Osteocyte (in vitro differentiated cells): Measurements from ENCODE around the gene NTNG1. TPM values are rescaled to one million over a fixed set of nuclear protein-coding genes. Genes with fewer than 3 reads are reported as not detected.

ENCODE experiments used
- DNase-seq: peaks from one replicate; pipeline ENCODE4 v3.0.0; 2021; ENCODE audit warnings: mixed read lengths; ENCODE audit not compliant: unreplicated experiment; ENCODE audit errors: extremely low spot score
- H3K27ac Mint-ChIP-seq: one replicate; pipeline ENCODE4 v1.8.0; 2021; ENCODE audit warnings: mild to moderate bottlenecking, mixed read lengths; ENCODE audit not compliant: unreplicated experiment
- H3K27me3 Mint-ChIP-seq: one replicate; pipeline ENCODE4 v1.8.0; 2021; ENCODE audit warnings: mixed read lengths; ENCODE audit not compliant: unreplicated experiment
- H3K36me3 Mint-ChIP-seq: one replicate; pipeline ENCODE4 v1.8.0; 2021; ENCODE audit warnings: mixed read lengths; ENCODE audit not compliant: unreplicated experiment
- H3K4me1 Mint-ChIP-seq: one replicate; pipeline ENCODE4 v1.8.0; 2021; ENCODE audit warnings: mixed read lengths; ENCODE audit not compliant: unreplicated experiment
- H3K4me3 Mint-ChIP-seq: one replicate; pipeline ENCODE4 v1.8.0; 2021; ENCODE audit warnings: mild to moderate bottlenecking, moderate library complexity, mixed read lengths; ENCODE audit not compliant: unreplicated experiment
- H3K9me3 Mint-ChIP-seq: one replicate; pipeline ENCODE4 v1.8.0; 2021; ENCODE audit warnings: mixed read lengths; ENCODE audit not compliant: unreplicated experiment
- CTCF ChIP-seq: fragments of 200-600 bp; sonication (generic); IDR thresholded peaks from 2 replicates; pipeline ENCODE4 v1.5.0; 2021; ENCODE audit warnings: antibody characterized with exemption, mild to moderate bottlenecking, moderate library complexity
- total RNA-seq: library from RNA; stranded (reverse); gene quantifications from 2 replicates; pipeline ENCODE4 v1.2.1, GENCODE V29; 2021

Gene NTNG1
- total RNA-seq, 1 donor from 2014 or later = not detected

GRCh38 chr1:107342316-107342715 is 201.5 kb downstream of the NTNG1 start:
- Mint-ChIP-seq H3K4me3 (no peak overlapping the region), H3K27me3 (no peaks in the 10 kb centered on the region), H3K36me3 (no peaks in the 10 kb centered on the region), H3K4me1 (no peaks in the 10 kb centered on the region), H3K9me3 (no peaks in the 10 kb centered on the region), H3K27ac (no peak overlapping the region)
- TF ChIP-seq CTCF = no peak
- no peak for DNase-seq

- Mint-ChIP-seq H3K4me3 (no peak overlapping the region), H3K9me3 (no peaks in the 10 kb centered on the region), H3K27me3 (no peaks in the 10 kb centered on the region), H3K4me1 (no peaks in the 10 kb centered on the region), H3K27ac (no peak overlapping the region), H3K36me3 (no peaks in the 10 kb centered on the region)
- no peak for TF ChIP-seq CTCF
- no peak for DNase-seq
Observed at GRCh38 chr1:107342768-107343167, 201.9 kb downstream of the NTNG1 start.

- no peak overlapping the region for H3K4me3 Mint-ChIP-seq
- no peaks in the 10 kb centered on the region for H3K27me3 Mint-ChIP-seq
- no peaks in the 10 kb centered on the region for H3K4me1 Mint-ChIP-seq
- no peaks in the 10 kb centered on the region for H3K9me3 Mint-ChIP-seq
- no peaks in the 10 kb centered on the region for H3K36me3 Mint-ChIP-seq
- H3K27ac Mint-ChIP-seq = no peak overlapping the region
- no peak for DNase-seq
- no peak for TF ChIP-seq CTCF
Observed at GRCh38 chr1:107343601-107344000, 202.8 kb downstream of the NTNG1 start.

- Mint-ChIP-seq H3K36me3 (no peaks in the 10 kb centered on the region), H3K27me3 (no peaks in the 10 kb centered on the region), H3K4me3 (no peak overlapping the region), H3K4me1 (no peaks in the 10 kb centered on the region), H3K9me3 (no peaks in the 10 kb centered on the region), H3K27ac (no peak overlapping the region)
- no peak for DNase-seq
- TF ChIP-seq CTCF = no peak
Observed at GRCh38 chr1:107344268-107344760, 203.5 kb downstream of the NTNG1 start.

- Mint-ChIP-seq H3K4me3 (no peak overlapping the region), H3K27ac (no peak overlapping the region), H3K4me1 (no peaks in the 10 kb centered on the region), H3K27me3 (no peaks in the 10 kb centered on the region), H3K36me3 (no peaks in the 10 kb centered on the region), H3K9me3 (no peaks in the 10 kb centered on the region)
- DNase-seq = no peak
- TF ChIP-seq CTCF = no peak
Observed at GRCh38 chr1:107344836-107345235, 204.0 kb downstream of the NTNG1 start.
